Measurements from ENCODE around the gene AMDHD2.

The AMDHD2 gene

GRCh38 chr16:2482708-2483534 is 37.2 kb upstream of the AMDHD2 start:
- DNase-seq = peak in 50 of 58 donors; percentile 28 to 82 (median 58)

- no peak for DNase-seq
Measured at GRCh38 chr16:2483939-2484897, 36.0 kb upstream of the AMDHD2 start.

DNA sequence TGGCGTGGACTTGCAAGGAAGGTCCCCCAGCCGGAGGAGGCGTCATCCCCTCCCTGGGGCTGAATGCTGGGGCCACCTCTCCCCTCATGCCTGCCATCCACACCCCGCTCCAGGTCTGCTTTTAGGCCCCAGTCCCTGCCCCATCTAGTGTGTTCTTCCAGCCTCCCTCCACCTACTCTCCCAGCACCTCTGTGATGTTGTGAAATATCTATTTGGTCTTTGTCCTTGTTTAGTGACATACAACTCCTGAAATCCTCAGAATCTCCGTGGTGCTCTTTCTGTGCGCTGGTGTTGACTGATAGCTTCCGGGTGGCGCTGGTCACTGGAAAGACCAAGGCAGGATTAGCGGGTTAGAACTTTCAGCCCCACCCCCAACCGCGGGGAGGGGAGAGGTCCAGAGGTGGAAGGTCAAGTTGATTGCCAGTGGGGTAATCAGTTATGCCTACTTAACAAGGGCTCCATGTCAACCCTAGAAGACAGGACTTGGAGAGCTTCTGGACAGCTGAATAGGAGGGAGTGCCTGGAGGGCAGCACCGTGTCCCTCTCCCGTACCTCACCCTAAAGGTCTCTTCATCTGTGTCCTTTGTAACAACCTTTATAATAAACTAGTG is 35.2 kb upstream of the AMDHD2 start:
- DNase-seq = no peak

GRCh38 chr16:2485811-2486507 is 34.2 kb upstream of the AMDHD2 start:
- DNase-seq = no peak

GRCh38 chr16:2486645-2487516 is 33.3 kb upstream of the AMDHD2 start:
- DNase-seq = peak in 33 of 58 donors; percentile 17 to 60 (median 45)

- DNase-seq = peak in 2 of 58 donors; percentile 48 to 59
Measured at GRCh38 chr16:2487517-2487842, 32.7 kb upstream of the AMDHD2 start.

DNA sequence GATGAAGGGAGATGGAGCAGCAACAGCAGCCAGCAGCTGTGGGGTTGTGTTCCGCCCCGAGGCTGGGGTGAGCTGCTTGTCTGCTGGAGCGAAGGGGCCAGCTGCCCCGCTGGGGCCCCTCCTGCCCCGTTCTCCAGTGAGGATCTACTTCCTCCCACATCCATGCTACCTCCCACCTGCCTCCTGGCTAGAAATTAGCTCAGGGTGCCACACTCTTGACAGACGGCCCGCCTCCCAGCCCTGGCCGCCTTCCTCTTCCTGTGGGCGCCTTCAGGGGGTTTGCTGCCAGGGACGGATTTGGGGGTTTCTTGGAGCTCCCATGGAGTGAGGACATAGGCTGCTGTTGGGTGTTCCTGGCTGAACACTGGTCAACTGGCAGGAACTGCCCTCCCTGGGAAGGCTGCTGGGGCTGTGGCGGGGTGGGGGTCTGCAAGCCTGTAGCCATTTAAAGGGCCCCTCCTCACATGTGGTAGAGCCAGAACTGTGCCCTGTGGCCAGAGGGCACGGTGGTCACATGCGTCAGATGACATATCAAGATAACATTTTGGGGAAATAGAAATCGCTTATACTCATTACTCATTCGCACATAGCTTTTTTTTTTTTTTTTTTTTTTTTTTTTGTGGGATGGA is 32.2 kb upstream of the AMDHD2 start:
- DNase-seq = peak in 3 of 58 donors; percentile 31 to 42 (median 34)

DNA sequence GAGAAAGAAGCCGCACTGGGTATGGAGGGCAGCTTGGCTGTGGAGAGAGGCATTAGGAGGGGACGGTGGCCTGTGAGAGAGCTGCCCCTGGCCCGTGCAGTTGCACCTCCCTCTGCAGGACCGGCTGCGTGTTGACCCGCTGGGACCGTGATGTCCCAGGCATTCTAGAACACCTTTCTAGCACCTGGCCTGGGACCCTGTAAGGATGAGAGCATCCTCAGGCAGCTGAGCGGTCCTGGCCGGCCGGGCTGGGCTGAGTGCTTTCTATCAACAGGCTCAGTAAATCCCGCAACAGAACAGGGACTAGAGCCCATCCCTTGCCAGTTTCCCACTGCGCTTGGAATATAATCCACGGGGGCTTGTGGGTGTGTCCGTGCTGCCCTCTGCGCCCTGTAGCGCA is 30.6 kb upstream of the AMDHD2 start:
- no peak for DNase-seq

GRCh38 chr16:2490190-2491105 is 29.7 kb upstream of the AMDHD2 start:
- no peak for DNase-seq

- DNase-seq = no peak
Measured at GRCh38 chr16:2492292-2492691, 27.9 kb upstream of the AMDHD2 start.

DNA sequence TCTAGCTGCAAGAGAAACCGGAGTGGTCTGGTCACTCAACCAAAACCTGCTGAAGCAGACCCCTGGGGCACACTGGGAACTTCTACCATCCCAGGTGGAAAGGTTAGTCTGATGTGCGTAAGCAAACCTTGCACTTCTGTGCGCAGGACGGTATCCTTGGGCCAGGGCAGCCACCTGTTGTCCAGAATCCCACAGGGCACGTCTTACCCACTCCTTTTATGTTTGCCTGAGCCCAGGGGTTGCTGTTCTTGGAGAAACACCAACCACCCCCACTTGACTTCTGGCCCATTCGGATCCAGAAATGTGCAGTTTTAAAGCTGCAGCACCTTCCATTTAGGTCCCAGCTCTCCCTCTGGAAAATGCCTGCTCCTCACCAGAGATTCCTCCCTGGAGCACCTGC is 26.6 kb upstream of the AMDHD2 start:
- no peak for DNase-seq

- DNase-seq = no peak
Measured at GRCh38 chr16:2494616-2495015, 25.6 kb upstream of the AMDHD2 start.

- no peak for DNase-seq
Measured at GRCh38 chr16:2495041-2495440, 25.1 kb upstream of the AMDHD2 start.

DNA sequence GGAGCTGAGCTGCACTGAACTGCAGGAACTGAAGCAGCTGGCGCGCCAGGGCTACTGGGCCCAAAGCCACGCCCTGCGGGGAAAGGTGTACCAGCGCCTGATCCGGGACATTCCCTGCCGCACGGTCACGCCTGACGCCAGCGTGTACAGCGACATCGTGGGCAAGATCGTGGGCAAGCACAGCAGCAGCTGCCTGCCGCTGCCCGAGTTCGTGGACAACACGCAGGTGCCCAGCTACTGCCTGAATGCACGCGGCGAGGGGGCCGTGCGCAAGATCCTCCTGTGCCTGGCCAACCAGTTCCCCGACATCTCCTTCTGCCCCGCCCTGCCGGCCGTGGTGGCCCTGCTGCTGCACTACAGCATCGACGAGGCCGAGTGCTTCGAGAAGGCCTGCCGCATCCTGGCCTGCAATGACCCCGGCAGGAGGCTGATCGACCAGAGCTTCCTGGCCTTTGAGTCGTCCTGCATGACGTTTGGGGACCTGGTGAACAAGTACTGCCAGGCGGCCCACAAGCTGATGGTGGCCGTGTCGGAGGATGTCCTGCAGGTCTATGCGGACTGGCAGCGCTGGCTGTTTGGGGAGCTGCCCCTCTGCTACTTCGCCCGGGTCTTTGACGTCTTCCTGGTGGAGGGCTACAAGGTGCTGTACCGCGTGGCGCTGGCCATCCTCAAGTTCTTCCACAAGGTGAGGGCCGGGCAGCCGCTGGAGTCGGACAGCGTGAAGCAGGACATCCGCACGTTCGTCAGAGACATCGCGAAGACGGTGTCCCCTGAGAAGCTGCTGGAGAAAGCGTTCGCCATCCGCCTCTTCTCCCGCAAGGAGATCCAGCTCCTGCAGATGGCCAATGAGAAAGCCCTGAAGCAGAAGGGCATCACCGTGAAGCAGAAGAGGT is 23.7 kb upstream of the AMDHD2 start:
- no peak for DNase-seq

DNA sequence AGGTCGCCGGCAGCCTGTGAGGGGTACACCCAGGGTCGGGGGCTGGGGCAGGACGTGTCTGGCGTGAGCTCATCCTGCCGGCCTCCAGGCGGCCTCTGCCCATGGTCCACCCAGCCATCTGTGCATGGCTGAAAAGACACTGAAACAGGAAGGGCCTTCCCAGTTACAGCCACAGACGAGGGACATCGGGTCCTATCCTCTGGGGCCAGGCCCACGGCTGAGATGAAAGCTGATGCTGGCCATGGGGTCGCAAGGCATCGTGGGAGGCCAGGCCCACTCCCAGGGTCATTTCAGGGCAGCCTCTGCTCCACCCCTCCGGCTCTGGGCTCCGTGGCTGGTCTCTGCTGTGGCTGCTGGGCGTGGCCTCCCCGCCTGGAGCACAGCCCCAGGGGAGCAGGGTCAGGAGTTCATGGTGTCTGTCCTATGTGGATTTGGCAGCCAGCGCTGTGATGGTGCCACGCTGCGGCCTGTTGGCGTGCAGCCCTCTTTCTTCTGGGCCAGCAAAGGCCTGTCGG is 23.0 kb upstream of the AMDHD2 start:
- DNase-seq = peak in 4 of 58 donors; percentile 21 to 33 (median 28)

GRCh38 chr16:2497695-2498484 is 22.3 kb upstream of the AMDHD2 start:
- DNase-seq = no peak

All from anterior cingulate cortex (tissue), 58 donors.